HCT116 (cell line): ENCODE data around the gene TARS3. TPM values are rescaled to one million over a fixed set of nuclear protein-coding genes. Genes with fewer than 3 reads are reported as not detected.

Source experiments
- ATAC-seq: fragments of 200-7000 bp; cut with Tn5 transposase; 2 replicates; pipeline ENCODE4 v1.9.1; 2020; ENCODE audit warnings: mild to moderate bottlenecking, moderate library complexity
- BruUV-seq: library from RNA; stranded (reverse); fragments of 400-500 nt; replicated peaks from 2 replicates; lab custom pipeline; 2021; lab: Mats Ljungman, UMichigan
- CTCF ChIA-PET: fragments of 300-600 bp; sonication (Branson Sonifier 250); formaldehyde crosslinking; loops from one replicate; lab custom pipeline; 2021; ENCODE audit warnings: antibody characterized with exemption; lab: Charles Lee
- POLR2A ChIA-PET: fragments of 300-600, 350-600 bp; sonication (Branson Sonifier 250); formaldehyde crosslinking; loops from one replicate; lab custom pipeline; 2021; ENCODE audit warnings: antibody characterized with exemption; lab: Charles Lee
- RAD21 ChIA-PET, 2 experiments: fragments of 300-600 bp; sonication (Branson Sonifier 250); formaldehyde crosslinking; loops; one replicate each; lab custom pipeline; 2023; ENCODE audit warnings: low total read pairs in 2 of 2; ENCODE audit not compliant: uncharacterized antibody in 2 of 2, unreplicated experiment in 2 of 2, low non-redundant PET in 1 of 2; lab: Charles Lee
- DNase-seq: peaks from one replicate; pipeline ENCODE4 v3.0.0-alpha.2; 2010; ENCODE audit warnings: low read depth, low spot score
- H2AFZ ChIP-seq: fragments of 200-600 bp; shearing (Covaris generic), sonication (generic); 2 replicates; pipeline ENCODE4 v1.6.1; 2017; ENCODE audit warnings: low read depth, mixed run types, mixed read lengths, antibody characterized with exemption, low read length; ENCODE audit not compliant: poor library complexity, severe bottlenecking
- H3K27ac ChIP-seq: 2 replicates; pipeline ENCODE4 v1.5.1; 2012; ENCODE audit warnings: low read depth, low read length
- H3K27me3 ChIP-seq: fragments of 200-600 bp; sonication (generic); 2 replicates; pipeline ENCODE4 v1.6.1; 2016; ENCODE audit warnings: mixed run types, low read length, mixed read lengths; ENCODE audit not compliant: insufficient read depth
- H3K36me3 ChIP-seq, 2 experiments: fragments of 200-500 bp in 1 of 2; fragments of 200-600 bp in 1 of 2; sonication (Bioruptor generic) in 1 of 2; sonication (generic) in 1 of 2; 2 replicates each; pipeline versions ENCODE4 v1.5.1 to v1.6.1; 2014 to 2016; ENCODE audit warnings: low read length in 2 of 2, inconsistent platforms in 1 of 2, mixed read lengths in 1 of 2, mixed run types in 1 of 2; ENCODE audit not compliant: insufficient read depth in 2 of 2, control insufficient read depth in 1 of 2
- H3K4me1 ChIP-seq, 2 experiments: fragments of 200-600 bp in 1 of 2; sonication (generic) in 1 of 2; 2 replicates each; pipeline versions ENCODE4 v1.5.1 to v1.6.1; 2012 to 2017; ENCODE audit warnings: low read length in 2 of 2, inconsistent platforms in 1 of 2, mild to moderate bottlenecking in 1 of 2, mixed read lengths in 1 of 2, mixed run types in 1 of 2, moderate library complexity in 1 of 2; ENCODE audit not compliant: insufficient read depth in 2 of 2, control insufficient read depth in 1 of 2
- H3K4me2 ChIP-seq: fragments of 200-600 bp; sonication (generic); 2 replicates; pipeline ENCODE4 v1.6.1; 2017; ENCODE audit warnings: mixed run types, low read length, mixed read lengths
- H3K4me3 ChIP-seq, 2 experiments: fragments of 200-600 bp in 1 of 2; sonication (generic) in 1 of 2; replicated peaks in 1 of 2; 2 replicates each; pipeline ENCODE4 v1.5.1; 2011 to 2016; ENCODE audit warnings: low read length in 2 of 2, control low read depth in 1 of 2, low read depth in 1 of 2, mild to moderate bottlenecking in 1 of 2, mixed read lengths in 1 of 2, mixed run types in 1 of 2
- H3K79me2 ChIP-seq: fragments of 200-600 bp; sonication (generic); 2 replicates; pipeline ENCODE4 v1.6.1; 2017; ENCODE audit warnings: mild to moderate bottlenecking, mixed run types, low read length, moderate library complexity, mixed read lengths; ENCODE audit not compliant: insufficient read depth
- H3K9ac ChIP-seq: fragments of 200-600 bp; sonication (generic); 2 replicates; pipeline ENCODE4 v1.6.1; 2016; ENCODE audit warnings: low read length, mixed read lengths
- H3K9me2 ChIP-seq: fragments of 200-600 bp; sonication (generic), shearing (Covaris generic); 2 replicates; pipeline ENCODE4 v1.6.1; 2017; ENCODE audit warnings: mixed run types, mild to moderate bottlenecking, moderate library complexity; ENCODE audit not compliant: insufficient read depth
- H3K9me3 ChIP-seq, 2 experiments: fragments of 200-500 bp in 1 of 2; fragments of 200-600 bp in 1 of 2; sonication (Bioruptor generic) in 1 of 2; sonication (generic) in 1 of 2; 2 replicates each; pipeline ENCODE4 v1.6.1; 2014 to 2017; ENCODE audit warnings: low read length in 2 of 2, mixed read lengths in 2 of 2, inconsistent platforms in 1 of 2, low read depth in 1 of 2, mild to moderate bottlenecking in 1 of 2, mixed run types in 1 of 2, moderate library complexity in 1 of 2; ENCODE audit not compliant: control insufficient read depth in 1 of 2, insufficient read depth in 1 of 2
- H4K20me1 ChIP-seq: fragments of 200-600 bp; sonication (generic), shearing (Covaris generic); 2 replicates; pipeline ENCODE4 v1.6.1; 2017; ENCODE audit warnings: mixed run types, mild to moderate bottlenecking, moderate library complexity; ENCODE audit not compliant: insufficient read depth
- CBX3 ChIP-seq: IDR thresholded peaks from 2 replicates; pipeline ENCODE4 v1.6.1; 2012; ENCODE audit warnings: low read depth
- EGR1 ChIP-seq: IDR thresholded peaks from 2 replicates; pipeline ENCODE4 v1.6.1; 2012; ENCODE audit warnings: low read depth
- ELF1 ChIP-seq: IDR thresholded peaks from 2 replicates; pipeline ENCODE4 v1.6.1; 2012; ENCODE audit warnings: low read depth, borderline replicate concordance
- EZH2phosphoT487 ChIP-seq: fragments of 200-600 bp; IDR thresholded peaks from 2 replicates; pipeline ENCODE4 v1.6.1; 2018; ENCODE audit warnings: antibody characterized with exemption, borderline replicate concordance
- FOSL1 ChIP-seq: IDR thresholded peaks from 2 replicates; pipeline ENCODE4 v1.6.1; 2012; ENCODE audit warnings: low read depth
- JUND ChIP-seq: IDR thresholded peaks from 2 replicates; pipeline ENCODE4 v1.6.1; 2012
- MAX ChIP-seq: IDR thresholded peaks from 2 replicates; pipeline ENCODE4 v1.6.1; 2012
- POLR2A ChIP-seq: IDR thresholded peaks from 2 replicates; pipeline ENCODE4 v1.7.0; 2011; ENCODE audit warnings: borderline replicate concordance; ENCODE audit not compliant: insufficient read depth, insufficient read length; ENCODE audit errors: extremely low read depth
- SIN3A ChIP-seq: IDR thresholded peaks from 2 replicates; pipeline ENCODE4 v1.6.1; 2012; ENCODE audit warnings: low read depth
- SRF ChIP-seq: IDR thresholded peaks from 2 replicates; pipeline ENCODE4 v1.6.1; 2012; ENCODE audit warnings: low read depth
- TCF7L2 ChIP-seq: IDR thresholded peaks from 2 replicates; pipeline ENCODE4 v1.7.0; 2011; ENCODE audit warnings: borderline replicate concordance, inconsistent platforms; ENCODE audit not compliant: insufficient read depth, insufficient read length; ENCODE audit errors: extremely low read depth
- ZFX ChIP-seq: fragments of 450-650 bp; IDR thresholded peaks from 2 replicates; pipeline ENCODE4 v1.6.1; 2017
- ZNF274 ChIP-seq: fragments of 200-500 bp; sonication (Bioruptor generic); IDR thresholded peaks from 2 replicates; pipeline ENCODE4 v1.6.1; 2014; ENCODE audit warnings: mild to moderate bottlenecking, low read depth, low read length, inconsistent platforms
- intact Hi-C: fragments of 100-400 bp; cut with micrococcal nuclease; formaldehyde crosslinking; loops from 2 replicates; pipeline ENCODE4 v1.10.0; 2022
- total RNA-seq: library from RNA; stranded (reverse); gene quantifications from one replicate; pipeline ENCODE4 v1.2.1, GENCODE V29; 2021; ENCODE audit not compliant: unreplicated experiment
- TF ChIP-seq, protein P1 (sequence below): IDR thresholded peaks from 2 replicates; pipeline ENCODE4 v1.6.1; 2011; ENCODE audit warnings: mild to moderate bottlenecking, low read length, moderate library complexity; ENCODE audit not compliant: insufficient replicate concordance; ENCODE audit errors: extremely low read depth
- TF ChIP-seq, protein P2 (sequence below), 3 experiments: fragments of 200-600 bp in 1 of 3; sonication (generic) in 1 of 3; IDR thresholded peaks in 2 of 3; conservative IDR thresholded peaks in 1 of 3; 2 replicates each; pipeline ENCODE4 v1.5.1; 2012 to 2017; ENCODE audit warnings: low read depth in 2 of 3, low read length in 2 of 3, antibody characterized with exemption in 1 of 3, borderline replicate concordance in 1 of 3, control low read depth in 1 of 3, mild to moderate bottlenecking in 1 of 3, mixed read lengths in 1 of 3, mixed run types in 1 of 3, moderate library complexity in 1 of 3; ENCODE audit not compliant: insufficient read depth in 1 of 3
- TF ChIP-seq, protein P3 (sequence below): IDR thresholded peaks from 2 replicates; pipeline ENCODE4 v1.6.1; 2012

TARS3 gene
- total RNA-seq, 1 experiment from 2014 or later, result 11.1 TPM

DNA sequence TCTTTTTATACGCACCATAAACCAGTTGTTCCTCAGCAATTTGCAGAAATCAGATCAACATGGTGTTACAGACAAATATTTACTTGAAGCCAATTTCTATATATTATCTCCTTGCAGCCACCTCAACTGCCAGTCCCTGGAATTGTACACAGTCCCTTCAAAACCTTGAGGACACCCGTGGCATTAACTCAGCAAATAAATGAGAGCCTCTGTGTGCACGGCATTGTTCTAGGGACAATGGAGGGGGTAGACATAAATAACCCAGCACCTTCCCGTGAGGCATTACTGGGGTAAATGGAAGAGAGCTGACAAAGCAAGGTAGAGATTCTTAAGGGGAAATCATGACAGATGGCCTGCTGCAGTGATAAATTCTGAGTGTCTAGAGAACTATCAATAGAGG is 84.6 kb downstream of the TARS3 start:
- no peak for ATAC-seq
- ChIA-PET POLR2A (no interaction called here), CTCF (interaction anchor here (0.6 to 2.2 kb wide), 4 partner anchors 338 to 370 kb away, joined by 3 to 6 read pairs (median 3); no protein-coding TSS in a partner anchor)
- H3K4me1 ChIP-seq, result peaks cover 0 to 7% of the 10 kb centered on the region in 2 experiments; a peak in 2 of 4 replicates
- H3K9me3 ChIP-seq, result no peaks in the 10 kb centered on the region
- TF ChIP-seq JUND (no peak), CBX3 (no peak), SIN3A (no peak), SRF (no peak), ZNF274 (no peak), EGR1 (no peak), FOSL1 (no peak), MAX (no peak), ZFX (no peak), TCF7L2 (no peak), EZH2phosphoT487 (no peak), POLR2A (no peak), ELF1 (no peak)
- TF ChIP-seq, protein P1, sequence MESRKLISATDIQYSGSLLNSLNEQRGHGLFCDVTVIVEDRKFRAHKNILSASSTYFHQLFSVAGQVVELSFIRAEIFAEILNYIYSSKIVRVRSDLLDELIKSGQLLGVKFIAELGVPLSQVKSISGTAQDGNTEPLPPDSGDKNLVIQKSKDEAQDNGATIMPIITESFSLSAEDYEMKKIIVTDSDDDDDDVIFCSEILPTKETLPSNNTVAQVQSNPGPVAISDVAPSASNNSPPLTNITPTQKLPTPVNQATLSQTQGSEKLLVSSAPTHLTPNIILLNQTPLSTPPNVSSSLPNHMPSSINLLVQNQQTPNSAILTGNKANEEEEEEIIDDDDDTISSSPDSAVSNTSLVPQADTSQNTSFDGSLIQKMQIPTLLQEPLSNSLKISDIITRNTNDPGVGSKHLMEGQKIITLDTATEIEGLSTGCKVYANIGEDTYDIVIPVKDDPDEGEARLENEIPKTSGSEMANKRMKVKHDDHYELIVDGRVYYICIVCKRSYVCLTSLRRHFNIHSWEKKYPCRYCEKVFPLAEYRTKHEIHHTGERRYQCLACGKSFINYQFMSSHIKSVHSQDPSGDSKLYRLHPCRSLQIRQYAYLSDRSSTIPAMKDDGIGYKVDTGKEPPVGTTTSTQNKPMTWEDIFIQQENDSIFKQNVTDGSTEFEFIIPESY, result no peak
- TF ChIP-seq, protein P2, sequence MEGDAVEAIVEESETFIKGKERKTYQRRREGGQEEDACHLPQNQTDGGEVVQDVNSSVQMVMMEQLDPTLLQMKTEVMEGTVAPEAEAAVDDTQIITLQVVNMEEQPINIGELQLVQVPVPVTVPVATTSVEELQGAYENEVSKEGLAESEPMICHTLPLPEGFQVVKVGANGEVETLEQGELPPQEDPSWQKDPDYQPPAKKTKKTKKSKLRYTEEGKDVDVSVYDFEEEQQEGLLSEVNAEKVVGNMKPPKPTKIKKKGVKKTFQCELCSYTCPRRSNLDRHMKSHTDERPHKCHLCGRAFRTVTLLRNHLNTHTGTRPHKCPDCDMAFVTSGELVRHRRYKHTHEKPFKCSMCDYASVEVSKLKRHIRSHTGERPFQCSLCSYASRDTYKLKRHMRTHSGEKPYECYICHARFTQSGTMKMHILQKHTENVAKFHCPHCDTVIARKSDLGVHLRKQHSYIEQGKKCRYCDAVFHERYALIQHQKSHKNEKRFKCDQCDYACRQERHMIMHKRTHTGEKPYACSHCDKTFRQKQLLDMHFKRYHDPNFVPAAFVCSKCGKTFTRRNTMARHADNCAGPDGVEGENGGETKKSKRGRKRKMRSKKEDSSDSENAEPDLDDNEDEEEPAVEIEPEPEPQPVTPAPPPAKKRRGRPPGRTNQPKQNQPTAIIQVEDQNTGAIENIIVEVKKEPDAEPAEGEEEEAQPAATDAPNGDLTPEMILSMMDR (IDR thresholded peaks at IDR 0.05 in 2 of 3, conservative IDR thresholded peaks at IDR 0.05 in 1 of 3; ENCODE audit: borderline replicate concordance in 1 of 3, insufficient read depth in 1 of 3, low read depth in 2 of 3, low read length in 2 of 3), result no peak
- TF ChIP-seq, protein P3, sequence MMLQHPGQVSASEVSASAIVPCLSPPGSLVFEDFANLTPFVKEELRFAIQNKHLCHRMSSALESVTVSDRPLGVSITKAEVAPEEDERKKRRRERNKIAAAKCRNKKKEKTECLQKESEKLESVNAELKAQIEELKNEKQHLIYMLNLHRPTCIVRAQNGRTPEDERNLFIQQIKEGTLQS, result no peak
- TF ChIP-seq, all 23 proteins: peak for 0
- H3K36me3 ChIP-seq, result peaks cover 15 to 31% of the 10 kb centered on the region in 2 experiments; a peak in 3 of 4 replicates
- BruUV-seq, result no TSS peak
- RAD21 ChIA-PET, result no interaction called here
- H3K79me2 ChIP-seq, result peaks cover 8% of the 10 kb centered on the region; the same call in 1 of the 2 replicates
- H3K27ac ChIP-seq, result no peak overlapping the region
- peaks cover 8% of the 10 kb centered on the region; the same call in 1 of the 2 replicates for H4K20me1 ChIP-seq
- no peak for DNase-seq
- no peak overlapping the region for H2AFZ ChIP-seq
- no peak overlapping the region for H3K9ac ChIP-seq
- no peak overlapping the region for H3K4me3 ChIP-seq
- intact Hi-C loops, result loop anchor here (5.0 kb wide), 2 partner anchors 137 to 152 kb away; partner anchors contain the start of gene PCSK6
- no peaks in the 10 kb centered on the region for H3K27me3 ChIP-seq
- H3K9me2 ChIP-seq, result no peaks in the 10 kb centered on the region
- H3K4me2 ChIP-seq, result no peak overlapping the region
